ENCODE results near the gene NUBP1.
A peak's percentile ranks its signal among the peaks of the same experiment; 100 is the strongest.
"Not testable (repeated sequence)": the region's sequence is repeated elsewhere in the genome, so short reads cannot be mapped to it uniquely, and the experiment has no call there.

Gene NUBP1

DNA sequence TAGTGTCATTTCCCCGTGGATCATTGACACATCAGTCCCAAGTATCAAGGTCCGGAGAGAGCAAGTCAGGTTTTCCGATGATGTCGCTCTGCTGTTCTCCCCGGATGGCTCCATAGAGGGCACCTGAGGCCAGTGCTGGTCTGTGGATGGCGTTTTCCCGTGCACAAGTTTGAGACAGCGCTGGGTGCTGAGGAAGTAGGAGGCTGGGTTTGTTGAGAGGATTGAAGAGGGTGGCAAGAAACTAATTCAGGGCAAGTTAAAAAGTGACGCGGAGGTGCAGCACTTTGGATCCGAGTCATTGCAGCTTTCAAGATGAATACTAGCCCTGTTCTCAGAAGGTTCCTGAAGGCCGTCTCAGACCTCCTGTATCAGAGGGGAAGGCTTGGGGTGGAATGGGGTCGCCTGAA lies 7.7 kb downstream of the NUBP1 start:
- no peak for DNase-seq (ENCODE audit: low spot score)

DNA sequence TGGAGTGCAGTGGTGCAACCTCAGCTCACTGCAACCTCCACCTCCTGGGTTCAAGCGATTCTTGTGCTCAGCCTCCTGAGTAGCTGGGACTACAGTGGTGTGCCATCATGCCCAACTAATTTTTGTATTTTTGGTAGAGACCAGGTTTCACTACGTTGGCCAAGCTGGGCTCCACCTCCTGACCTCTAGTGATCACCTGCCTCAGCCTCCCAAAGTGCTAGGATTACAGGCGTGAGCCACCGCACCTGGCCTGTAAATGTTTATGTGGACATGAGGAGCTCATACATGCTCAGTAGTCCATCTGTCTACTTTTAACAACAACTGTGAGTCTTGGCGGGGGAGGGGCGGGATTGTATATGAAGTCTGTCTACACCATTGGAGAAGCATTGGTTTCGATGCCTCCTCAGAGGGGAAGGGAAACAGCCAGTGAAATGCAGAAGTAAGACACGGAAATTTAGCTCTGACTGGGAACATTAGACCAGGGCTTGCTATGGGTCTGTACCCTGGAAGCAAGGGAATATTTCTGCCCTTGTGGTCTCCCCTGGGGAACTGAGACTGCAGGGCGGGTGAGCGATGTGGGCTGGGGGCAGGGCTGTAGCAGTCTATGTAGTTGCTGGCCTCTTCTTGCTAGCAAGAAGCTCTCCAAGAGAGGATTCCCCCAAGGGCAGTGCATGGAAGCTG lies 9.3 kb downstream of the NUBP1 start:
- DNase-seq (ENCODE audit: low spot score) = no peak

DNA sequence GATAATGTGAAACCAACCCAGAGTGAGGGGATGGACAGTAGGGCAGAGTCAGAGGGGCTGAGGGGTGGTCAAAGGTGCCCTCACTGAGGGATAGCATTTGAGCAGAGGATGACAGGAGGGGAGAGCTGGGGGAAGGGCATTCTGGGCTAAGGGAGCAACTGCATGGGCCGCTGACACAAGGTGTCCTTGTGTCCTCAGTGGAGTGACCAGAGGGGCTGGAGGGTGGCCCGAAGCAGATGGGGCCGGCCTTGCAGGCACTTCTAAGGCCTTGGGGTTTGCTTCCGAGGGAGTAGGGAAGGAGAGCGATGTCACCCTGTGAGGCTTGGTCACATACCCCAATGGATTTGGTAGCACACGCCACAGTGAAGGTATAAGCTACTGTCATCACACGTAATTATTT lies 10.0 kb downstream of the NUBP1 start:
- DNase-seq (ENCODE audit: low spot score) = no peak

DNA sequence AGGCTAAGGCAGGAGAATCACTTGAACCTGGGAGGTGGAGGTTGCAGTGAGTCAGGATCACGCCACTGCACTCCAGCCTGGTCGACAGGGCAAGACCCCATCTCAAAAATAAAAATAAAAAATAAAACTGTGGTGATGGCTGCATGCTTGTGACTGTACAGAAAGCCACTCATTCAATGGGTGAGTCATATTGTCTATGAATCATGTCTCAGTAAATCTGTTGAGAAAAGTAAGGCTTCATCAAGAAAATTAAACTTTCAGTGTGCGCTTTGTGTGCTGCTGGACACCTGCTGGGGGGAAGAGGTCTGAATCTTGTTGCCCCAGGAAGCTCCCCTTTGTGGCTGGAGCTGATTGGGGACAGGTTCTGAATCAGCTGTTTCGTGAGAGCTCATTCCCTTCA lies 11.3 kb downstream of the NUBP1 start:
- no peak for DNase-seq (ENCODE audit: low spot score)

DNA sequence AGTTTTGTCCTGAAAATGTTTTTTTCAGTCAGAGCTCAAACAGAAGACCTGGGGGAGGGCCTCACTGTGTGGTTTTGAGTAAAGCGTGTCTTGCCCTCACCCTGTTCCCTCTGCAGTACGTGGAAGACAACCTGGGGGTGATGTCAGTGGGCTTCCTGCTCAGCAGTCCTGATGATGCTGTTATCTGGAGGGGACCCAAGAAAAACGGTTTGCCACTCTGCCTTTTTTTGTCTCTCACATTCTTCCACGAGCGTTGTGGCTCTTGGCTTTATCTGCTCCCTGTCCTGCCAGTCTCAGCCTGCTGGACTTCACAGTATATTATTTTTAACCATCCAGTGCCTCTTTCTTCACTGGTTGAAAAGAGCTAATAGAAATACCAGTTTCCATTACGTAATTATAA lies 12.9 kb downstream of the NUBP1 start:
- no peak for DNase-seq (ENCODE audit: low spot score)

DNA sequence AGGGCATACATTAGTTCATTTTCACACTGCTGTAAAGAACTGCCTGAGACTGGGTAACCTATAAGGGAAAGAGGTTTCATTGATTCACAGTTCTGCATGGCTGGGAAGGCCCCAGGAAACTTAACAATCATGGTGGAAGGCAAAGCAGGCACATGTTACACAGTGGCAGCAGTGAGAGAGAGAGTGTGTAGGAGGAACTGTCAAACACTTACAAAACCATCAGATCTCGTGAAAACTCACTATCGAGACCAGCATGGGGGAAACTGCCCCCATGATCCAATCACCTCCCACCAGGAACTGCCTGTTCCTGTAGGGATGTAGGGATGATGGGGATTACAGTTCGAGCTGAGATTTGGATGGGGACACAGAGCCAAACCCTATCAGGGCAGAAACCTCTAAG lies 17.2 kb downstream of the NUBP1 start:
- no peak for DNase-seq (ENCODE audit: low spot score)

DNA sequence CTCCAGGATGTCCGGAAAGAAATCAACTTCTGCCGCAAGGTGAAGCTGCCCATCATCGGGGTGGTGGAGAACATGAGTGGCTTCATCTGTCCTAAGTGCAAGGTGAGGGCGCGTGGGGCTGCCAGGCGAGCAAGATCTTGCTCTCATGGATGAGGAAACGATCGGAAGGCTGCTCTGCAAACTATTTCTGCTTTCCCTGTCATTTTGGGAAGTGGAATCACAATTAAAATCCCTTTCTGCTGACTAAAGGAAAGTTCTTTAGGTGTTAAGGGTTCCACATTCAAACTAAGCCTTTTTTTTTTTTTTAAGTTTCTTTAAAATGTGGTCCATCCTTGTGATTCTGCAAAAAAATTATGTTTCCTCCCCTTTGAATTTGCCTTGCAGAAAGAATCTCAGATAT lies 17.7 kb downstream of the NUBP1 start:
- DNase-seq (ENCODE audit: low spot score) = no peak

DNA sequence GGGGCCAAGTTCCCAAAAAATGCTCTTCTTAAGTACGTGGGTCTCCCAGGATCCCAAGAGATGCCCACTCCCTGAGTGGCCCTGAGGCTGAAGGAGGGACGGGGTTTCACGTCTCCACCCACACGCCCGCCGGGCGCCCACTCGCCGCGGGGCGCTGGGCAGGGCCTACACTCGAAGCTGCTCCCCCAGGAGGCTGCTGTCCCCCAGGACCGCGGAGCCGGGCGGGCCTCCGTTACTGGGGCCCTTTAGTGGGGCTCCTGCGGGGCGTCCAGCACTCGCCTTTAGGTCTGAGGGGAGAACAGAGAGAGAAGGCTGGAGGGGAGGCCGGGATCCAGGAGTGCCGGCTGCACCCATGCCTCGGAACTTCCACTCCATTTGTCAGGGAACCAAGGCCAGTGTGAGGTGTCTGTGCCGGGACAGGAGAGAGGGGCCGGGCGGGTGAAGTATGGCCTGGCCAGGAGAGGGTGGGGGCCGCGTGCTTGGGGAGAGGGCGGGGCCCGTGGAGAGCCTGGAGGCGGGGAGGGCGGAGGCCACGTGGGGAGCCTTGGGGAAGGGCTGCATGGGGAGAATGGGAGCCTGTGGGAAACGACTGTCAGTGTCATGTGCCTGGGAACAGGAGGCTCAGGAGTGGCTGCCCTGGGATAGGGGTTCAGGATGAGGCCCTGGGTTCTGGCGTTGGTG lies 18.8 kb downstream of the NUBP1 start:
- DNase-seq (ENCODE audit: low spot score) = no peak

DNA sequence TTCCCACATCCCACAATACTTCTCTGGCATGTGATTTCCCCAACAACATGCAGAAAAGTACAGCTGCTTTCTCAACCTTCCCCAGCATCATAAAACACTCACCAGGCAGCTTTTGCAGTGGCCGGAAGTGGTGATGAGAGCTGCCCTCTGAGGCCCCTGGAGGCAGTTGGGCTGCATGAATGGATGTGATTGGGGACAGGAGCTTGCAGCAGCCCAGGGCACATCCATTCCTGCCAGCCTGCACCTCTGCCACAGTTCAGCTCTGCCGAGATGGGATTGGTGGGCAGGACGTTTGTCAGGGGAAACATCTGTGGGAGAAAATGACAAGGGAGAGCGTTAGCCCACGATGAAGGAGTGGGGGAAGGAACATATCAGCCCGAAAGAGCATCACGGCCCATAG lies 19.8 kb downstream of the NUBP1 start:
- DNase-seq (ENCODE audit: low spot score) = no peak

DNA sequence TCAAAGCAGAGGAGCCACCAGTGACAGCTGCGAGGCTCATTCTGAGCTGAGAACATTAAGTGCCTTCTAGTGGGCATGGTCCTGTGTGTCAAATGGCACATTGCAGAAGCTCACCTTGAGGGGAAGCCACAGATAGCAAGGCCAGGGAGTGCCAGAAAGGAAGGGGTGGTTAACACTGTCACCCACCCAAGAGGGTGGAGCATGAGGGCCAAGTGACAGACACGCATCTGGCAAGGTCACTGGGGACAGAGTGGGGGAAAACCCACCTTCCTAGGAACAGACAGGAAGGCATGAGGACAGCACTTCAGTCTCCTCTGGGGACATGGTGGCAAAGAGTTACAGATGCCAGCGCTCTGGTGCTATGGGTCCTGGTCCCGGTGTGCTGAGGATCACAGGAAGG lies 22.1 kb downstream of the NUBP1 start:
- no peak for DNase-seq (ENCODE audit: low spot score)

DNA sequence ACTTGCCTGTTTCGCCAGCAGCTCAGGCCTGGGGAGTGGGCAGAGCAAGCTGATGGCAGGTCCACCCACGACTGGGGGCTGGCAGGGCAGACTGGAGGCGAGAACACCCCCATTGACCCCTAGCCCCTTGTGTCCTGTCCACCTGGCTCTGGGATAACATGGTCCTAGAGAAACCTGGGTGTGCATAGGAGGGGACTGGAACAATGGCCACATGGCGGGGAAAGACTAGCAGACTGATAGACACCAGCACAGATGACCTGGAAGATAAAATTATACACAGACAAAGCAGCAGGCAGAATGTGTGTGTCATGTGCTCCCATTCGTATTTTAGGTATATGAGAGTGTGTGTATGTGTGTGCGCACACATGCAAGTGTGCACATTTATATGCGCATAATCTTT lies 23.5 kb downstream of the NUBP1 start:
- DNase-seq (ENCODE audit: low spot score) = no peak

DNA sequence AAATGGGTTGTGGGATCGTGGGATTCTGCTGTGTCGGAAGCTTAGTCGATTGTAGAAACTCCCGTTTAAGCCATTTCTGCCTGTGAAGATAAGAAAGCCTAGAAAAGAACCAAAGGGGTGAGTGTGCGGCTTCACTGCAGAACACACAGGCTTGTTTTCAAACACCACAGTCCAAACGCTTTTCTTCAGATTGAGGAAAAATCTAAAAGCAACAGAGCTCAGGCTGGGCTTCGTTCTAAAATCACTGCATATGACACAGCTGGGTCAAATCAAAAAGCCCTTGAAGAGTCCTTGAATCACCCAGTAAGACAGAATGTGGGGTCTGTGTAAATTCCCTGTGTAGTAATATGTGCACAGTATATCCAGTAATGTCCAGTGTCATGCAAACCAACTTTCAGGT lies 25.7 kb downstream of the NUBP1 start:
- DNase-seq (ENCODE audit: low spot score) = no peak

DNA sequence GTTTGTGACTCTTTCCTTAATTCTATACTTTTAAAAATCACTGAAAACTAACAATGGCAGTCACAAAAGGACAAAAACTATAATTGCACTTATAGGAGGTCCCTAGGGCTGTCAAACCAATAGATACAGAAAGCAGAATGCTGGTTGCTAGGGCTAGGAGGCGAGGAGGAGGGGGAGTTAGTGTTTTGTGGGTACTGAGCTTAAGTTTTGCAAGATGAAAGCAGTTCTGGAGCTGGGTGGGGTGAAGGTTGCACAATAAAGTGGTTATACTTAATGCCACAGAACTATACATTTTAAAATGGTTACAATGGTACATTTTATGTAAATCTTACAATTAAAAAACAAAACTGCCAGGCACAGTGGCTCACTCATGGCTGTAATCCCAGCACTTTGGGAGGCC lies 27.3 kb downstream of the NUBP1 start:
- no peak for DNase-seq (ENCODE audit: low spot score)

DNA sequence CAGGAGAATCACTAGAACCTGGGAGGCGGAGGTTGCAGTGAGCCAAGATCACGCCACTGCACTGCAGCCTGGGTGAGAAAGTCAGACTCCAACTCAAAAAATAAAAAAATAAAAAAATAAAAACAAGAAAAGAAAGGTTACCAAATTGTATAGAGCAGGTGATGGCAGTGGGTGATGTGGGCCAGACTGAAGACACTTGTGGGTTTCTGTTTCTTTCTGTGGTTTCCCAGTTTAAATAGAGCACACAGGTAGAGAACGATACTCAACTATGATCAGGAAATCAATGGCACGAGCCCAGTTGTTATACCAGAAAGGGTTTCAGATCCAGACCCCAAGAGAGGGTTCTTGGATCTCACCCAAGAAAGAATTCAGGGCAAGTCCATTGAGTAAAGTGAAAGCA lies 32.6 kb downstream of the NUBP1 start:
- no peak for DNase-seq (ENCODE audit: low spot score)

DNA sequence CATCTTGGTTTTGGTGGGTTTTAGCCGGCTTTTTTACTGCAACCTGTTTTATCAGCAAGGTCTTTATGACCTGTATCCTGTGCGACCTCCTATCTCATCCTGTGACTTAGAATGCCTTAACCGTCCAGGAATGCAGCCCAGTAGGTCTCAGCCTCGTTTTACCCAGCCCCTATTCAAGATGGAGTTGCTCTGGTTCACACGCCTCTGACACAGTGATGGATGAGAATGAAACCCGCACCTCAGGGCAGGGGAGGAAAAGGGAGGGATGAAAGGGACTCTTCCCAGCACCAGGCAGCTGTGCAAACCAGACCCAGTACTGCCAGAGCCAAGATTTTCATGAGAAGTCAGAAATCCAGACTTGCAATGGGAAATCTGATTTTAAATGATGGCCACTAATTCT lies 33.3 kb downstream of the NUBP1 start:
- not testable (repeated sequence) for DNase-seq (ENCODE audit: low spot score)

DNA sequence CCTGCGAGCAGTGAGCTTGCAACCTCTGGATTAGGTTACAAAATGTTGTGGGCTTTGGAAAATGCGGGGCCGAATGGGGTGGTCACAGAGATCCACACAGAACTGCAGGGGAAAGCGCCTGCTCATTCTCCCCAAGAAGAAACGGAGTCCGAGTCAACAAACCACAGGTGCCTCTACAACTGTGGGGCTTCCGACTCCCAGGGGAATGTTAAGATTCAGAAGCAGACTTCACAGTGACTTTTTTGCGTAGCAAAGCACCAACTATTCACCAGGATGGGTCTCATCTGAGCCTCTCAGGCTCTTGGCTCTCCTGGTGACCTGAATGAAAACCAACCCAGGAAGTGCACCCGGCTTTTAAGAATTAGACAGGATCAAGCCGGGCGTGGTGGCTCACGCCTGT lies 33.7 kb downstream of the NUBP1 start:
- DNase-seq (ENCODE audit: low spot score) = no peak

DNA sequence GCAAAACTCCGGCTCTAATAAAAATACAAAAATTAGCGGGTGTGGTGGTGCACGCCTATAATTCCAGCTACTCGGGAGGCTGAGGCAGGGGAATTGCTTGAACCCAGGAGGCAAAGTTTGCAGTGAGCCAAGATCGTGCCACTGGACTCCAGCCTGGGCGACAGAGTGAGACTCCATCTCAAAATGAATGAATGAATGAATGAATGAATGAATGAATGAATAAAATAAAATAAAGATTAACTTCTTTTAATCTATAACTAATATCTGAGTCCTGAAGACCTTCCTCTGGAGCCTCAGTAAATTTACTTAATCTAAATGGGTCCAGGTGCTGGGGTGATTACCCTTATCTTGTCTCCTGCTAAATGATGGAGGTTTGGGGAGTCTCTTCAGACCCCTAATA lies 36.3 kb downstream of the NUBP1 start:
- DNase-seq (ENCODE audit: low spot score) = not testable (repeated sequence)

DNA sequence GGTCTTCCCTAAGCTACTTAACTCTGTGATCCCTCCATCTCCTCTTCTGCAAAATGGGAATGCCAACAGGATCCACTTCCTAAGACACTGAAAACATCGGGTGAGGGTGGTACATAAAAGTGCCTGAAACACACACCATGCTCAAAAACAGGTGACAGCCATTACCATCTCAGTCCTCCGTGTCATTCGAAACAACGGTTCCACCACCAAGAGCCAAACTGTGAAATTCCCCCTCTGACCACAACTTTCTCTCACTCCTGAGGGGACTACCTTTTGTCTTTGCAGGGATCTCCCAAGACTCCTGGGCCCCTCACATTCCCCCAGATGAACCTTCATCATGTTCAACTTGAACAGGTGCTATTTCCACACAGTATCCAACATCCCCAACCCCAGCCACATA lies 37.0 kb downstream of the NUBP1 start:
- DNase-seq (ENCODE audit: low spot score) = no peak

DNA sequence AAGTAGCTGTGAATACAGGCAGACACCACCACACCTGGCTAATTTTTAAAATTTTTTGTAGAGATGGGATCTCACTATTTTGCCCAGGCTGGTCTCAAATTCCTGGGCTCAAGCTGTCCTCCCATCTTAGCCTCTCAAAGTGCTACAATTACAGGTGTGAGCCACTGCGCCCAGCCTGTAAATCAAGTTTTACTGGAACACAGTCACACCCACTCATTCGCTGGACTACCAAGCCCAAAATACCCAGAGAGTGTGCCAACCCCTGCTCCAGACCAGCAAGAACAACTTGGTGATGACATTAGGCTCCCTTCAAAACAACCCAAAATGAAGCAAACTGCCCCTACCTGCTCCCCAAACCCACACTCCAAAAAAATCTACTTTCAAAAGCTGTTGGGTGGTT lies 39.0 kb downstream of the NUBP1 start:
- DNase-seq (ENCODE audit: low spot score) = no peak

DNA sequence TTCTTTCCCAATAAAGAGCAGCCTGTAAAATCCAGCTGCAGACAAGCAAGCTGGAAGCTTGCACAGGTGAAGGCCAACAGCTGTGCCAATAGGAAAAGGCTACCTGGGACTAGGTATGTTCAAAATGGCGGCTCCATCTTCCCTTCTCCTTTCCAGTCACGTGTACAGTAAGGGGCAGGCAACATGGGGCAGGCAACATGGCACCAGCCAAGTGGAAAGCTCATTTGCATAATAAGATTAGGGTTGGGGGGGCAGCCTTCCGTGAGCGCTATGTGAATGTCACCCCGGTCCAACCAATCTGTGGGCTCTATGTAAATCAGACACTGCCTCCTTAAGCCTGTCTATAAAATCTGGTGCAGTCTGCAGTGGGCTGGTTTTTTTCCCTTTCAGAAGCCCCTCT lies 43.7 kb downstream of the NUBP1 start:
- peak; percentile 3 for DNase-seq (ENCODE audit: low spot score)

DNA sequence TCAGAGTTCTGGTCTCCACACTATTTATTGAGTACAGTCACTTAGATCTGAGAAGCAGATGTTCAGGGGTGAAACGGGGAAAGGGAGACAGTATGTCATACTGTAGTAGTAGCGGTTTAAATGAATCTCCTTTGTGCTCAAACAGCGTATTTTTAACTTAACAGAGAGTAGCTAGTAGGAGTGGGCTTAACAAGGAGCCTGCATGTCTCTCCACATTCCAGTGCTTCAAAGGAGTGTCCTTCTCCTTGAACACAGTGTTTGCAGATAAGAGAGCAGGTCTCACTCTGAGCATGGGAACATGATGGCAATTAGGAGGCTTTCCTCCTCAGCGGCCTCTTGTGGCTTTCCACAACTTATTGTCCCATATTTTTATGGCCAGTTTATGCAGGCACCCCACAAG lies 45.0 kb downstream of the NUBP1 start:
- DNase-seq (ENCODE audit: low spot score) = not testable (repeated sequence)

DNA sequence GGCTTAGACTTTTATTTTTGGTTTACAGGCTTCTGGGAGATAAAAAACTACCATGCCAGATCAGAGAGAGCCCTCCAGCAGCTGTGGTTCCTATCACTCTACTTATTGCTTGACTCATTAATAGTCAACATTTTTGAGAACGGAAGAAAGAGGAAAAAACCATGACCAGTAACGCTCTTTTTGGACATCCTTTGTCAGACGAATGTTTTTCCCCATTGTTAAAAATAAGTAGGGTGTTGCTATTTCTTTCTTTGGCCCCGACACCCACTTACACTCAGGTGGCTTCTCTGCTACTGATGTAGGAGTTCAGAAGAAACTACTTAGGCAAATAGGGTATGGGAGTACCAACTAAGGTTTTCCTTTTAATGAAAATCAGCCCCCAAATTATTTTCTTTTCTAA lies 47.4 kb downstream of the NUBP1 start:
- no peak for DNase-seq (ENCODE audit: low spot score)

DNA sequence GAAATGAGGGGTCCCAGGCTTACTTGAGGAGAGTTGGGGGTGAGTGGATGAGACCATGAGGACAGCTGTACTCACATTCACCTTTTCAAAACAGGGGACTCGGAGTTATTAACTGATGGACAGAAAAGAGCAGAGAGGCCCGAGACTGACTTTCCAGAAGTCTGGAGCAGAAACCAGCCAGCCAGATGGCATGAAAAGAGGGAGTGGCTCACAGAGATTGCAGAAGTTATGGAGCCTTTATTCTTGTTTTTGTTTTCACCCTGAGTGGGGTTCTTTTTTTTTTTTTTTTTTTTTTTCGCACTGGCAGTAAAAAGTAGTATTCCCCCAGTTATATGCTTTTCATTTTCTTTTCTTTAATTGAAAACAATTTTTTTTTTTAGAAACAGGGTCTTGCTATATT lies 56.1 kb downstream of the NUBP1 start:
- DNase-seq (ENCODE audit: low spot score) = no peak

DNA sequence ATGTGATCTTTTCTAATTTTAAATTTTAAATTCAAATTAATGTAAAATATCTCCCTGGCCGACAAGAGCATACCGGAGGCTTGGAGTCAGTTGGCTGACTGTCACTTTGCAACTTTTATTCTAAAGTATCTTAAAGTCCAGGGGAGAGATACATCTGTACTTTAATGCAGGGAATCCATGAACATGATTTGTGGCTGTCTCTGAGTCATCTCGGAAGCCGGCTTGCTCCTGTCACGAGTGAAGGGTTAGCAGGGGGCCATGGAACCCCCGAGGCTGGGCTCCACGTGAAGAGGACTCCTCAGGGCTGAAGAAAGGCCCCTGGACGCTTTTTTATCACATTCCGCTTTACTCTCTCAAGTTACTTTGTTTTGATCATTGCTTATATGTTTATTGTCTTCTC lies 61.7 kb downstream of the NUBP1 start:
- no peak for DNase-seq (ENCODE audit: low spot score)
